HFFc6 (cell line): ENCODE data around the gene FANCD2OS. TPM values are rescaled to one million over a fixed set of nuclear protein-coding genes. Genes with fewer than 3 reads are reported as not detected.
A peak's percentile ranks its signal among the peaks of the same experiment; 100 is the strongest.

Experiments
- DNase-seq: peaks from one replicate; pipeline ENCODE4 v3.0.0-alpha.2; 2018
- H3K27ac Mint-ChIP-seq: 2 replicates; pipeline ENCODE4 v1.8.0; 2020; ENCODE audit warnings: mild to moderate bottlenecking, mixed read lengths
- H3K27me3 Mint-ChIP-seq: 2 replicates; pipeline ENCODE4 v1.8.0; 2021; ENCODE audit warnings: mild to moderate bottlenecking, moderate library complexity, mixed read lengths; ENCODE audit not compliant: insufficient read depth
- H3K36me3 Mint-ChIP-seq: 2 replicates; pipeline ENCODE4 v1.8.0; 2021; ENCODE audit warnings: low read depth, mixed read lengths
- H3K4me1 Mint-ChIP-seq: 2 replicates; pipeline ENCODE4 v1.8.0; 2020; ENCODE audit warnings: low read depth, mixed read lengths
- H3K4me3 Mint-ChIP-seq: 2 replicates; pipeline ENCODE4 v1.8.0; 2020; ENCODE audit warnings: mild to moderate bottlenecking, moderate library complexity, mixed read lengths
- H3K9me3 Mint-ChIP-seq: 2 replicates; pipeline ENCODE4 v1.8.0; 2020; ENCODE audit warnings: mild to moderate bottlenecking, mixed read lengths
- CTCF ChIP-seq: fragments of 200-600 bp; sonication (generic); IDR thresholded peaks from 2 replicates; pipeline ENCODE4 v1.5.0; 2021; ENCODE audit warnings: antibody characterized with exemption, mild to moderate bottlenecking
- total RNA-seq, 6 experiments: library from RNA; stranded (reverse); fragmentation: NEBNext Ultra II Directional; extraction: Animal tissue kit (Norgen Biotek cat#: 25700); gene quantifications; 2 replicates in 1 of 6; 3 replicates in 5 of 6; pipeline ENCODE4 v1.2.3, GENCODE V29; 2021

FANCD2OS gene
- total RNA-seq, 6 experiments from 2014 or later, result not detected

DNA sequence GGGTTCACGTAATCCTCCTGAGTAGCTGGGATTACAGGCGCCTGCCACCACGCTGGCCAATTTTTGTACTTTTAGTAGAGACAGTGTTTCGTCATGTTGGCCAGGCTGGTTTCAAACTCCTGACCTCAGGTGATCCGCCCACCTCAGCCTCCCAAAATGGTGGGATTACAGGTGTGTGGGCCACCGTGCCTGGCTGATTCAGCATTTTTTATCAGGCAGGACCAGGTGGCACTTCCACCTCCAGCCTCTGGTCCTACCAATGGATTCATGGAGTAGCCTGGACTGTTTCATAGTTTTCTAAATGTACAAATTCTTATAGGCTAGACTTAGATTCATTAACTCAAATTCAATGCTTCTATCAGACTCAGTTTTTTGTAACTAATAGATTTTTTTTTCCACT, 42.9 kb upstream of the FANCD2OS start:
- Mint-ChIP-seq H3K9me3 (no peaks in the 10 kb centered on the region), H3K27ac (no peak overlapping the region), H3K4me1 (no peaks in the 10 kb centered on the region), H3K4me3 (no peak overlapping the region), H3K36me3 (peaks cover 28% of the 10 kb centered on the region), H3K27me3 (no peaks in the 10 kb centered on the region)
- no peak for TF ChIP-seq CTCF
- no peak for DNase-seq

GRCh38 chr3:10149226-10149625, 41.2 kb upstream of the FANCD2OS start:
- H3K4me1 Mint-ChIP-seq, result no peaks in the 10 kb centered on the region; the same call in 1 of the 2 replicates
- peaks cover 32% of the 10 kb centered on the region for H3K36me3 Mint-ChIP-seq
- no peak for DNase-seq
- TF ChIP-seq CTCF, result no peak
- H3K9me3 Mint-ChIP-seq, result no peaks in the 10 kb centered on the region
- H3K27ac Mint-ChIP-seq, result no peak overlapping the region
- no peak overlapping the region for H3K4me3 Mint-ChIP-seq
- no peaks in the 10 kb centered on the region for H3K27me3 Mint-ChIP-seq

DNA sequence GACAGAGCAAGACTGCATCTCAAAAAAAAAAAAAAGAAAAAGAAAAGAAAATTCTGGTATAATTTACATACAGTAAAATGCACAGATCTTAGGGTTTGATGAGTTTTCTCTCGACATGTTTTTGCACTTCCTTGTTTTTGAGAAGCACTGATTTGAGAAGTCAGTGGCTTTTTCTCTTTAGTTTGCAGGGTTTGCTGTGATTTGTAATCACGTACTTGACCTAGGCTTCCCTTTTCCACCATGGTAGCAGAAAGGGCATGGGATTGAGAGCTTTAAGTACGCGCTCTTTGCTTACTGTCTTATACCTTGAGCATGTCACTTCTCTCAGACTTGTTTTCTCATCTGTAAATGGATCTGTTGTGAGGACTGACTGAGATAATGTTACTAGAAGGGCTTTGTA, 37.6 kb upstream of the FANCD2OS start:
- TF ChIP-seq CTCF, result no peak
- peaks cover 4% of the 10 kb centered on the region; the same call in 1 of the 2 replicates for H3K9me3 Mint-ChIP-seq

DNA sequence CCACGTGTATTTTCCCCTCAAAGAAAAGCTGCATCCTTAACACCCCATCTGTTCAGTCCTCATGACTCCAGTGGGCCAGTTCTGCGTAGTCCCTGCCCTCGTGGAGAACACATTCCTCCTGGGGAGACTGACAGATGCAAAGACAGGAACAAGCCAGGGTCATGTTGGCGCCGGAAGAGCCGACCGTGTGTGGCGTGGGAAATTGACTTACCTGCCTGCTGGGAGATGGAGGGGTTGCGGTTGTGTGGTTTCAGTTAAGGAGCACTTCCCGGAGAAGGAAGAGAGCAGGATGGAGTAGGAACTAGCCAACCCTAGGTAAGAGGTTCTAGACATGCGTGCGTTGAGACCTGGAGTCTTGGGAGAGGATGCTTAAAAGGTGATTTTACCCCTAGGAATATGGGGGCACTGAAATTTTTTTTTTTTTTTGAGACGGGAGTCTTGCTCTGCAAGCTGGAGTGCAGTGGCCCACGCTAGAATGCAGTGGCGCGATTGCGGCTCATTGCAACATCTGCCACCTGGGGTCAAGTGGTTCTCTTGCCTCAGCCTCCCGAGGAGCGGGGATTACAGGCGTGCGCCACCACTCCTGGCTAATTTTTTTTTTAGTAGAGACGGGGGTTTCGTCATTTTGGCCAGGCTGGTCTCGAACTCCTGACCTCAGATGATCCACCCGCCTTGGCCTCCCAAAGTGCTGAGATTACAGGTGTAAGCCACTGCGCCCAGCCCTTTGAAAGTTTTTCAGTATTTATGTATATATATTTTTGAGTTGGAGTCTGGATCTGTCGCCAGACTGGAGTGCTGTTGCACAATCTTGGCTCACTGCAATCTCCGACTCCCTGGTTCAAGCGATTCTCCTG, 34.9 kb upstream of the FANCD2OS start:
- peaks cover 13% of the 10 kb centered on the region for H3K4me1 Mint-ChIP-seq
- peaks cover 21% of the 10 kb centered on the region for H3K36me3 Mint-ChIP-seq
- H3K4me3 Mint-ChIP-seq, result peak overlapping the region; percentile 86
- no peak for DNase-seq
- peaks cover 4% of the 10 kb centered on the region; the same call in 1 of the 2 replicates for H3K9me3 Mint-ChIP-seq
- no peak for TF ChIP-seq CTCF
- H3K27ac Mint-ChIP-seq, result peak overlapping the region; percentile 72
- H3K27me3 Mint-ChIP-seq, result no peaks in the 10 kb centered on the region; the same call in 1 of the 2 replicates

More for the DNA sequence above, 37.6 kb upstream of the FANCD2OS start:
- Mint-ChIP-seq H3K27me3 (no peaks in the 10 kb centered on the region), H3K36me3 (peaks cover 32% of the 10 kb centered on the region), H3K27ac (no peak overlapping the region), H3K4me1 (peaks cover 13% of the 10 kb centered on the region), H3K4me3 (no peak overlapping the region)
- no peak for DNase-seq

GRCh38 chr3:10140996-10141546, 33.0 kb upstream of the FANCD2OS start:
- H3K4me1 Mint-ChIP-seq, result peaks cover 13% of the 10 kb centered on the region
- DNase-seq, result no peak
- H3K36me3 Mint-ChIP-seq, result peaks cover 16% of the 10 kb centered on the region
- peaks cover 4% of the 10 kb centered on the region; the same call in 1 of the 2 replicates for H3K9me3 Mint-ChIP-seq
- TF ChIP-seq CTCF, result no peak
- H3K4me3 Mint-ChIP-seq, result peak overlapping the region; percentile 86
- H3K27me3 Mint-ChIP-seq, result no peaks in the 10 kb centered on the region; the same call in none of the 2 replicates
- no peak overlapping the region; the same call in 1 of the 2 replicates for H3K27ac Mint-ChIP-seq
